Ovary (tissue), 9 donors: Measurements from ENCODE around the gene INF2. TPM values are rescaled to one million over a fixed set of nuclear protein-coding genes. Genes with fewer than 3 reads are reported as not detected.

Experiments
- DNase-seq, 5 donors: peaks; one replicate each; pipeline ENCODE4 v3.0.0-alpha.2; 2019 to 2020
- H3K27ac ChIP-seq, 2 donors: fragments of 200-600 bp; one replicate each; pipeline versions ENCODE4 v1.5.1 to v1.8.0; 2019 to 2022
- H3K27me3 ChIP-seq: fragments of 200-600 bp; one replicate; pipeline ENCODE4 v1.8.0; 2022
- H3K36me3 ChIP-seq: fragments of 200-600 bp; sonication (generic); one replicate; pipeline ENCODE4 v1.5.1; 2019
- H3K4me1 ChIP-seq: one replicate; pipeline ENCODE4 v1.8.1; 2013; ENCODE audit warnings: mild to moderate bottlenecking, moderate library complexity; ENCODE audit not compliant: insufficient read depth
- H3K4me3 ChIP-seq: fragments of 200-600 bp; sonication (generic); one replicate; pipeline ENCODE4 v1.5.1; 2017
- H3K9me3 ChIP-seq, 2 donors: fragments of 200-600 bp in 1 of 2; sonication (generic) in 1 of 2; one replicate each; pipeline versions ENCODE4 v1.5.1 to v1.8.1; 2013 to 2019; ENCODE audit warnings: mild to moderate bottlenecking in 1 of 2, moderate library complexity in 1 of 2
- EP300 ChIP-seq: sonication (generic); formaldehyde crosslinking; IDR thresholded peaks from one replicate; pipeline ENCODE4 v1.6.1; 2017; ENCODE audit warnings: antibody characterized with exemption
- POLR2A ChIP-seq: fragments of 450-650 bp; IDR thresholded peaks from one replicate; pipeline ENCODE4 v1.6.1; 2017; ENCODE audit warnings: antibody characterized with exemption, mild to moderate bottlenecking, moderate library complexity
- WGBS, 3 donors: extraction: QIAGEN DNeasy Blood & Tissue Kit in 1 of 3; methylation state at CpG; one replicate each; pipeline versions ENCODE4 v1.1.5 to v1.1.7; 2013 to 2017; 5-methylcytosine and 5-hydroxymethylcytosine counted together
- intact Hi-C, 4 donors: fragments of 100-400 bp; cut with DNase I; formaldehyde crosslinking; loops; one replicate each; pipeline versions ENCODE4 v1.11.0 to v1.15.1; 2022 to 2023
- polyA plus RNA-seq, 2 donors: library from polyadenylated mRNA; stranded (reverse); fragments of 200-250 nt in 1 of 2; fragments of 350-450 nt in 1 of 2; fragmentation: Illumina TruSeq in 1 of 2; extraction: RNeasy Lipid Tissue Mini Kit (QIAGEN cat#74804) in 1 of 2; gene quantifications; one replicate each; pipeline ENCODE4 v1.2.3, GENCODE V29; 2013 to 2014
- total RNA-seq, 7 donors: library from RNA; depleted of rRNA in 2 of 7; stranded (reverse); fragments of >200 nt in 2 of 7; fragmentation: NEBNext Ultra II Directional in 3 of 7; extraction: Animal tissue kit (Norgen Biotek cat#: 25700) in 3 of 7; gene quantifications; one replicate each; pipeline versions ENCODE4 v1.1.0 to v1.2.4, GENCODE V29; 2016 to 2023
- TF ChIP-seq, protein P1 (sequence below), 3 donors: fragments of 450-650 bp in 2 of 3; fragments of 200-600 bp in 1 of 3; IDR thresholded peaks; one replicate each; pipeline versions ENCODE4 v1.5.1 to v1.8.0; 2016 to 2022; ENCODE audit warnings: antibody characterized with exemption in 3 of 3, mild to moderate bottlenecking in 1 of 3
- donor health status: DM: no; HTN: no; CAD: no; lungs with moderate emphysema.
- donor health status: DM: no; HTN: no; CAD: no.
- donor health status: Bipolar disorder and iron deficiency.
- donor health status: DM: yes; HTN: yes; CAD: no.
- donor health status: DM: no; HTN: no; CAD: no.
- donor health status: DM: yes; HTN: yes; CAD: no.

INF2 gene
- total and polyA plus RNA-seq, 9 donors, result 6.3 to 40.7 (median 18.4) TPM

- no peaks in the 10 kb centered on the region for H3K27me3 ChIP-seq
- no peaks in the 10 kb centered on the region for H3K4me1 ChIP-seq
- H3K27ac ChIP-seq, result no peak overlapping the region
- WGBS, 3 donors, result 96 to 97% (median 96%) methylated on average over 22 of the region's 22 CpGs
- no peaks in the 10 kb centered on the region for H3K9me3 ChIP-seq
- H3K4me3 ChIP-seq, result no peak overlapping the region
- H3K36me3 ChIP-seq, result no peaks in the 10 kb centered on the region
- intact Hi-C loops, result no loop called here
- no peak for TF ChIP-seq POLR2A
- DNase-seq, result no peak
Observed at GRCh38 chr14:104704252-104704651, 14.8 kb downstream of the INF2 start.

- H3K27ac ChIP-seq, result no peak overlapping the region
- no peaks in the 10 kb centered on the region for H3K4me1 ChIP-seq
- TF ChIP-seq, protein P1, sequence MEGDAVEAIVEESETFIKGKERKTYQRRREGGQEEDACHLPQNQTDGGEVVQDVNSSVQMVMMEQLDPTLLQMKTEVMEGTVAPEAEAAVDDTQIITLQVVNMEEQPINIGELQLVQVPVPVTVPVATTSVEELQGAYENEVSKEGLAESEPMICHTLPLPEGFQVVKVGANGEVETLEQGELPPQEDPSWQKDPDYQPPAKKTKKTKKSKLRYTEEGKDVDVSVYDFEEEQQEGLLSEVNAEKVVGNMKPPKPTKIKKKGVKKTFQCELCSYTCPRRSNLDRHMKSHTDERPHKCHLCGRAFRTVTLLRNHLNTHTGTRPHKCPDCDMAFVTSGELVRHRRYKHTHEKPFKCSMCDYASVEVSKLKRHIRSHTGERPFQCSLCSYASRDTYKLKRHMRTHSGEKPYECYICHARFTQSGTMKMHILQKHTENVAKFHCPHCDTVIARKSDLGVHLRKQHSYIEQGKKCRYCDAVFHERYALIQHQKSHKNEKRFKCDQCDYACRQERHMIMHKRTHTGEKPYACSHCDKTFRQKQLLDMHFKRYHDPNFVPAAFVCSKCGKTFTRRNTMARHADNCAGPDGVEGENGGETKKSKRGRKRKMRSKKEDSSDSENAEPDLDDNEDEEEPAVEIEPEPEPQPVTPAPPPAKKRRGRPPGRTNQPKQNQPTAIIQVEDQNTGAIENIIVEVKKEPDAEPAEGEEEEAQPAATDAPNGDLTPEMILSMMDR (IDR thresholded peaks at IDR 0.05), result no peak
- TF ChIP-seq POLR2A, result no peak
- no peak for TF ChIP-seq EP300
- H3K27me3 ChIP-seq, result no peaks in the 10 kb centered on the region
- H3K36me3 ChIP-seq, result no peaks in the 10 kb centered on the region
- no peaks in the 10 kb centered on the region for H3K9me3 ChIP-seq
- intact Hi-C loops, result loop anchor here (2.0 to 5.0 kb wide), 2 partner anchors 53 to 55 kb away; no protein-coding TSS in a partner anchor
- no peak for DNase-seq
- H3K4me3 ChIP-seq, result no peak overlapping the region
- 90 to 97% (median 95%) methylated on average over 21 of the region's 21 CpGs for WGBS, 3 donors
Observed at GRCh38 chr14:104705340-104706047, 16.1 kb downstream of the INF2 start.

DNA sequence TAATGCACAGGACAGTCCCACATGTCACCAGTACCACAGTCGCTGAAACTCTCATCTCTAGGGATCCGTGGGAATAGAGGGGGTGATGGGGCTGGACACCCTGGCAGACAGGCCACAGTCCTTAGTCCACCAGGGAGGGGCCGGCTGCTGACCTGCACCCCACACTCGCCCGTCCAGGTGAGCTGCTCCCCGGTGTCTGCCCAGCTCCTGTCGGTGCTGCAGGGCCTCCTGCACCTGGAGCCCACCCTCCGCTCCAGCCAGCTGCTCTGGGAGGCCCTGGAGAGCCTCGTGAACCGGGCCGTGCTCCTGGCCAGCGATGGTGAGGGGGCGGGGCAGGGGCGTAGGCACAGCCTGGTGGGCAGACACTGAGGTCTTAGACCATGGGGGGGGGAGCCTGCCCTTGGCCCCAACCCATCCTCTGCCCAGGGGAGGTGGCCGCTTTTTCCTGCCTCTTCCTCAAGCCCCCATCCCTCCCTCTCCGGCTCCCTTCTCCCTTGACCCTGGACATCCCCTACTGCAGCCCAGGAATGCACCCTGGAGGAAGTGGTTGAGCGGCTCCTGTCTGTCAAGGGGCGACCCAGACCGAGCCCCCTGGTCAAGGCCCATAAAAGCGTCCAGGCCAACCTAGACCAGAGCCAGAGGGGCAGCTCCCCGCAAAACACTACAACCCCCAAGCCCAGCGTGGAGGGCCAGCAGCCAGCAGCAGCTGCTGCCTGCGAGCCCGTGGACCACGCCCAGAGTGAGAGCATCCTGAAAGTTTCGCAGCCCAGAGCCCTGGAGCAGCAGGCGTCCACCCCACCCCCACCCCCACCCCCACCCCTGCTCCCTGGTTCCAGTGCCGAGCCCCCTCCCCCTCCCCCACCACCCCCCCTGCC is 17.6 kb downstream of the INF2 start:
- H3K27ac ChIP-seq, result no peak overlapping the region
- H3K4me1 ChIP-seq, result no peaks in the 10 kb centered on the region
- no peaks in the 10 kb centered on the region for H3K36me3 ChIP-seq
- no peaks in the 10 kb centered on the region for H3K27me3 ChIP-seq
- intact Hi-C loops, result loop anchor here (2.0 to 5.0 kb wide), 2 partner anchors 55 to 56 kb away; no protein-coding TSS in a partner anchor
- WGBS, 3 donors, result 40 to 52% (median 46%) methylated on average over 19 to 28 of the region's 28 CpGs
- no peaks in the 10 kb centered on the region for H3K9me3 ChIP-seq
- no peak for DNase-seq
- TF ChIP-seq POLR2A (no peak), EP300 (no peak)
- TF ChIP-seq, protein P1 (IDR thresholded peaks at IDR 0.05), result no peak
- H3K4me3 ChIP-seq, result no peak overlapping the region

DNA sequence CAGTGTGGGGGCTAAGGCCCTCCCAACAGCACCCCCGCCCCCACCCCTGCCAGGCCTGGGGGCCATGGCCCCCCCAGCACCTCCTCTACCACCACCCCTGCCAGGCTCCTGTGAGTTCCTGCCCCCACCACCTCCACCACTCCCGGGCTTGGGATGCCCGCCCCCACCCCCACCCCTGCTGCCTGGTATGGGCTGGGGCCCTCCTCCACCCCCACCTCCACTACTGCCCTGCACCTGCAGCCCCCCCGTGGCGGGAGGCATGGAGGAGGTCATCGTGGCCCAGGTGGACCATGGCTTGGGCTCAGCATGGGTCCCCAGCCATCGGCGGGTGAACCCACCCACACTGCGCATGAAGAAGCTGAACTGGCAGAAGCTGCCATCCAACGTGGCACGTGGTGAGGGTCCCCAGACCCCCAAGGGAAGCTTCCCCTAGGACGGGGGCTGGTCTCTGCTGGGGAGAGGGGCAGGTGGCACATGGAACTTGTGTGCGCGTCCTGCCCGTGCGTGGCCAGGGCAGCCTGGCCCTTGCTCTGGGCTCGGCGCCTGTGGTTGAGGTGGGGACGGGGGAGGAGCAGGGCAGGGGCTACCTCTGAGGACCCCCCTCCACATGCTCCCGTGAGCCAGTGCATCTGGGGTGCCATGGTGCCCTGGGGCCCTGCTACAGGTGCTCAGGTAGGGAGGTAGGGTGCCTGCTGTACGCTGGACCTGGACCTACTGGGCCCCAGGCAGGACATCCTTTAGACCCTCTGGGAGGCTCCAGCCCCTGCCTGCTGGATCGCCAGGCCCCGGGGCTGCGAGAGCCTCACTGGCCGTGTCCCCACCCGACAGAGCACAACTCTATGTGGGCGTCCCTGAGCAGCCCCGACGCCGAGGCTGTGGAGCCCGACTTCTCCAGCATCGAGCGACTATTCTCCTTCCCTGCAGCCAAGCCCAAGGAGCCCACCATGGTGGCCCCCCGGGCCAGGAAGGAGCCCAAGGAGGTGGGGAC is 18.5 kb downstream of the INF2 start:
- Histone ChIP-seq H3K27me3 (no peaks in the 10 kb centered on the region), H3K27ac (no peak overlapping the region), H3K4me3 (no peak overlapping the region), H3K4me1 (no peaks in the 10 kb centered on the region), H3K36me3 (no peaks in the 10 kb centered on the region), H3K9me3 (no peaks in the 10 kb centered on the region)
- intact Hi-C loops, result loop anchor here (2.0 to 5.0 kb wide), 2 partner anchors 56 to 57 kb away; no protein-coding TSS in a partner anchor
- TF ChIP-seq, protein P1 (IDR thresholded peaks at IDR 0.05), result no peak
- no peak for TF ChIP-seq POLR2A
- no peak for TF ChIP-seq EP300
- DNase-seq, result no peak
- 34 to 50% (median 41%) methylated on average over 25 to 34 of the region's 34 CpGs for WGBS, 3 donors
